Measurements from ENCODE around the gene CLIC1. TPM values are rescaled to one million over a fixed set of nuclear protein-coding genes. Genes with fewer than 3 reads are reported as not detected.
A peak's percentile ranks its signal among the peaks of the same experiment; 100 is the strongest.
"Not testable (repeated sequence)": the region's sequence is repeated elsewhere in the genome, so short reads cannot be mapped to it uniquely, and the experiment has no call there.

The CLIC1 gene
- polyA plus RNA-seq, 5 donors, result 265 to 287 (median 272) TPM

- DNase-seq, result no peak
Measured at GRCh38 chr6:31725502-31726350, 10.6 kb downstream of the CLIC1 start.

GRCh38 chr6:31723980-31724691 lies 12.2 kb downstream of the CLIC1 start:
- no peak for DNase-seq

GRCh38 chr6:31723245-31723979 lies 12.9 kb downstream of the CLIC1 start, which contains the start of gene MPIG6B:
TSS of gene MPIG6B (plus strand) at chr6:31723373. CDS start at chr6:31723384, 11 bp downstream.
- DNase-seq, result no peak

- no peak for DNase-seq
Measured at GRCh38 chr6:31722173-31722572, 14.2 kb downstream of the CLIC1 start.

GRCh38 chr6:31721351-31722020 lies 14.8 kb downstream of the CLIC1 start, which contains the start of gene LY6G6C:
TSS of gene LY6G6C (minus strand) at chr6:31721746. CDS start at chr6:31721679, 67 bp downstream.
- DNase-seq, result no peak

- no peak for DNase-seq
Measured at GRCh38 chr6:31720196-31720770, 16.0 kb downstream of the CLIC1 start.

- DNase-seq, result no peak
Measured at GRCh38 chr6:31719001-31719400, 17.3 kb downstream of the CLIC1 start.

- peak in 1 of 2 donors; percentile 49 for DNase-seq
Measured at GRCh38 chr6:31718265-31718664, 18.1 kb downstream of the CLIC1 start.

- DNase-seq, result no peak
Measured at GRCh38 chr6:31717499-31718222, 18.7 kb downstream of the CLIC1 start.

- no peak for DNase-seq
Measured at GRCh38 chr6:31715022-31715958, 21.0 kb downstream of the CLIC1 start, which contains the start of gene LY6G6D. TSS of gene LY6G6D (plus strand) at chr6:31715348. CDS start at chr6:31715356, 8 bp downstream.

- DNase-seq, result no peak
Measured at GRCh38 chr6:31713991-31714684, 22.2 kb downstream of the CLIC1 start.

GRCh38 chr6:31713465-31713864 lies 22.9 kb downstream of the CLIC1 start:
- DNase-seq, result no peak

- no peak for DNase-seq
Measured at GRCh38 chr6:31712296-31712695, 24.0 kb downstream of the CLIC1 start.

GRCh38 chr6:31711233-31711632 lies 25.1 kb downstream of the CLIC1 start:
- DNase-seq, result no peak

- DNase-seq, result no peak
Measured at GRCh38 chr6:31710523-31711219, 25.7 kb downstream of the CLIC1 start.

GRCh38 chr6:31709157-31709556 lies 27.2 kb downstream of the CLIC1 start:
- DNase-seq, result not testable (repeated sequence)

GRCh38 chr6:31708224-31708623 lies 28.1 kb downstream of the CLIC1 start:
- DNase-seq, result no peak

- DNase-seq, result no peak
Measured at GRCh38 chr6:31707701-31708100, 28.6 kb downstream of the CLIC1 start.

Measured in right lung (tissue), 5 donors.